ENCODE results near the gene SH3RF3. TPM values are rescaled to one million over a fixed set of nuclear protein-coding genes. Genes with fewer than 3 reads are reported as not detected.

SH3RF3 gene
- total RNA-seq, 1 experiment from 2014 or later = 21.7 TPM

DNA sequence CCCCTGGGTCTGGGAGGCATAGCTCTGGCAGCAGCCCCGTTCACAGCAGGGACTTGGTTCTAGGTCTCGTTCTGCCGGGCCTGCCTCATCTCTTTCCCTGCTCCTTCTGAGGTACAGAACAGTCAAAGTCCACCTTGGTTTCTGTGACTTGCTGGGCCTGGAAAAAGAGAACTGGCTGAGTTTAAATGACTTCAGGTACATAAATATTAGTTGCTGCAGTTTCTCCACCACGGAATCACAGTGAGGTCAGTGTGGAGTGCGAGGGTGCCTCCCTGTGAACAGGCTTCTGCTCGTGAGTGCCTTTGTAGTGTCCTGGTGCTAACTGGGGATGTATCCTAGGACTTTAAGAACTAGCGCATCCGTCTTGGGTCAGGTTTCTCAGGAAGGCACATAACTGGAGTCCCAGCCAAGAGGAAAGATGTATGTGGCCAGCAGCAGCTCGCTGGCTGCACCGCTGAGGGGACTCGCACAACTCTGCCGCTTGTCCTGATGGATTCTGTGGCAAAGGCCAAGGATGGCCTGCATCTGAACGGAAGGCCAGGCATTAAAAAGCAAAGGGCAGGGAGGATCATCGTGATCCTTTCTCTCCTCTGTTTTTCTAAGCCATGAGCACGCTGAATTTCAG, 188.6 kb downstream of the SH3RF3 start:
- ChIA-PET CTCF (no interaction called here), POLR2A (no interaction called here)
- Mint-ChIP-seq H3K9me3 (ENCODE audit: unreplicated experiment) (no peaks in the 10 kb centered on the region), H3K27me3 (ENCODE audit: insufficient read depth, unreplicated experiment) (no peaks in the 10 kb centered on the region), H3K36me3 (ENCODE audit: insufficient read depth, unreplicated experiment) (peaks cover 13% of the 10 kb centered on the region), H3K27ac (ENCODE audit: low read depth, unreplicated experiment) (no peak overlapping the region), H3K4me1 (ENCODE audit: insufficient read depth, unreplicated experiment) (peaks cover 14% of the 10 kb centered on the region), H3K4me3 (ENCODE audit: unreplicated experiment) (no peak overlapping the region)
- no TSS peak for BruUV-seq (replicated peaks)
- intact Hi-C loops (cut with micrococcal nuclease) = no loop called here
- no peak for DNase-seq (ENCODE audit: unreplicated experiment)
- TF ChIP-seq, protein P1, sequence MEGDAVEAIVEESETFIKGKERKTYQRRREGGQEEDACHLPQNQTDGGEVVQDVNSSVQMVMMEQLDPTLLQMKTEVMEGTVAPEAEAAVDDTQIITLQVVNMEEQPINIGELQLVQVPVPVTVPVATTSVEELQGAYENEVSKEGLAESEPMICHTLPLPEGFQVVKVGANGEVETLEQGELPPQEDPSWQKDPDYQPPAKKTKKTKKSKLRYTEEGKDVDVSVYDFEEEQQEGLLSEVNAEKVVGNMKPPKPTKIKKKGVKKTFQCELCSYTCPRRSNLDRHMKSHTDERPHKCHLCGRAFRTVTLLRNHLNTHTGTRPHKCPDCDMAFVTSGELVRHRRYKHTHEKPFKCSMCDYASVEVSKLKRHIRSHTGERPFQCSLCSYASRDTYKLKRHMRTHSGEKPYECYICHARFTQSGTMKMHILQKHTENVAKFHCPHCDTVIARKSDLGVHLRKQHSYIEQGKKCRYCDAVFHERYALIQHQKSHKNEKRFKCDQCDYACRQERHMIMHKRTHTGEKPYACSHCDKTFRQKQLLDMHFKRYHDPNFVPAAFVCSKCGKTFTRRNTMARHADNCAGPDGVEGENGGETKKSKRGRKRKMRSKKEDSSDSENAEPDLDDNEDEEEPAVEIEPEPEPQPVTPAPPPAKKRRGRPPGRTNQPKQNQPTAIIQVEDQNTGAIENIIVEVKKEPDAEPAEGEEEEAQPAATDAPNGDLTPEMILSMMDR (IDR thresholded peaks at IDR 0.05; ENCODE audit: unreplicated experiment) = no peak

DNA sequence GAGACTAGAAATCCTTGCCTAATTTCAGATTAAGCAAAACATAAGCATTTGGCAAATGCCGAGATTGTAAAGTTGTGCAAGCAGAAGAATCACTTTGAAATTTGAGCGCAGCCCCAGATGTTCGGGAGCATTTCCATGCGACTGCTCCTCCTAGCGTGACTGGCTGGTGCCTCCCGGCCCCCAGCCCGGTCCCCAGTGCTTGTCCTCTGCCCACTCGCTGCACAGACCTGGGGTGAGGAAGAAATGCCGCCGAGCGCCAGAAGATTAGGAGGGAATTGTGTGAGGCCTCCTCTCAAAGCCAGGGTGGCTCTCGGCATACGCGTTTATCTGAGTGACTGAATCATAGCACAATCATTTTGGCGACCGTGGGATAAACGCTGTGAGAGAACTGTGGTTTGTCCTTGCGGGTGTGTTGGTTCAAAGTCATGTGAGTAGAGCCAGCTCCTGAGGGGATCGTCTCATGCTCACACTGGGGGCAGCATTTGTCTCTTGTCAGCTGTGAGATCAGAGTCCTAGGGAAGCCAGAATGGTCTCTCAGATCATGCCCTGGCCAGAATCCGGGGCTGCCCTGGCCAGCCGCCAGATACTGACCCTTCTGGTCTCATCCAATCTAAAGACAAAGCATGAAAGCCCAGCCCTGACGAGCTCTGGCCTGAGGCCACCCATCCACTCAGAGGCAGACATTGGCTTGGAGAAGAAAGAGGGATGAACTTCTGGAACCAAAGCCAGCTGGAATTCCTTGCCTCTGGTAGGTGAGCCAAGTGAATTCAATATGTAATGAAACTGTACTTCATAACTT, 189.3 kb downstream of the SH3RF3 start:
- ChIA-PET CTCF (interaction anchor here (0.7 kb wide), 1 partner anchor 191 kb away, joined by 4 read pairs; no protein-coding TSS in a partner anchor), POLR2A (no interaction called here)
- intact Hi-C loops (cut with micrococcal nuclease) = no loop called here
- DNase-seq (ENCODE audit: unreplicated experiment) = peak; percentile 78
- H3K4me1 Mint-ChIP-seq (ENCODE audit: insufficient read depth, unreplicated experiment) = peaks cover 22% of the 10 kb centered on the region
- H3K27ac Mint-ChIP-seq (ENCODE audit: low read depth, unreplicated experiment) = no peak overlapping the region
- no peaks in the 10 kb centered on the region for H3K9me3 Mint-ChIP-seq (ENCODE audit: unreplicated experiment)
- no peak overlapping the region for H3K4me3 Mint-ChIP-seq (ENCODE audit: unreplicated experiment)
- TF ChIP-seq, protein P1 (IDR thresholded peaks at IDR 0.05; ENCODE audit: unreplicated experiment) = no peak
- H3K27me3 Mint-ChIP-seq (ENCODE audit: insufficient read depth, unreplicated experiment) = no peaks in the 10 kb centered on the region
- no TSS peak for BruUV-seq (replicated peaks)
- peaks cover 13% of the 10 kb centered on the region for H3K36me3 Mint-ChIP-seq (ENCODE audit: insufficient read depth, unreplicated experiment)

DNA sequence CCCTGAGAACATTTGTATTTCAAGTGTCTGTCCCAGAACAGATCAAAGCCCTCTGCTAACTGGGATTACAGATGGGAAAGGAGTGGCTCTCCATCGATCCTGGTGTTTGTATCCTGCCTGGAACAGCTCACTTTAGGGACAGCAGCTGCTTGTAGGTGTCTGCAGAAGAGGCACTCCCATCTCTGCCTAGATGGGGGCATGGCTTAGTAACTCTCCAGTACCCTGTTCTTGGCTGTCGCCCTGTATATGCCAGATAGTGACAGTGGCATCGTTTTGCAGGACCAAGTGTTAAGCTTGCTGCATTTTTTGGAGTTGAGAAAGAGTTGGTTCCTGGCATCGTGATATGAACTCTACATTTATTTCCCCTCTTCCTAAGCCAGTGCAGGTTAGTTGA, 189.9 kb downstream of the SH3RF3 start:
- H3K27ac Mint-ChIP-seq (ENCODE audit: low read depth, unreplicated experiment) = no peak overlapping the region
- TF ChIP-seq, protein P1 (IDR thresholded peaks at IDR 0.05; ENCODE audit: unreplicated experiment) = no peak
- POLR2A ChIA-PET = no interaction called here
- CTCF ChIA-PET = interaction anchor here (0.7 kb wide), 1 partner anchor 191 kb away, joined by 4 read pairs; no protein-coding TSS in a partner anchor
- no peak for DNase-seq (ENCODE audit: unreplicated experiment)
- no peaks in the 10 kb centered on the region for H3K9me3 Mint-ChIP-seq (ENCODE audit: unreplicated experiment)
- peaks cover 13% of the 10 kb centered on the region for H3K36me3 Mint-ChIP-seq (ENCODE audit: insufficient read depth, unreplicated experiment)
- intact Hi-C loops (cut with micrococcal nuclease) = no loop called here
- H3K4me3 Mint-ChIP-seq (ENCODE audit: unreplicated experiment) = no peak overlapping the region
- no TSS peak for BruUV-seq (replicated peaks)
- H3K27me3 Mint-ChIP-seq (ENCODE audit: insufficient read depth, unreplicated experiment) = no peaks in the 10 kb centered on the region
- peaks cover 26% of the 10 kb centered on the region for H3K4me1 Mint-ChIP-seq (ENCODE audit: insufficient read depth, unreplicated experiment)

DNA sequence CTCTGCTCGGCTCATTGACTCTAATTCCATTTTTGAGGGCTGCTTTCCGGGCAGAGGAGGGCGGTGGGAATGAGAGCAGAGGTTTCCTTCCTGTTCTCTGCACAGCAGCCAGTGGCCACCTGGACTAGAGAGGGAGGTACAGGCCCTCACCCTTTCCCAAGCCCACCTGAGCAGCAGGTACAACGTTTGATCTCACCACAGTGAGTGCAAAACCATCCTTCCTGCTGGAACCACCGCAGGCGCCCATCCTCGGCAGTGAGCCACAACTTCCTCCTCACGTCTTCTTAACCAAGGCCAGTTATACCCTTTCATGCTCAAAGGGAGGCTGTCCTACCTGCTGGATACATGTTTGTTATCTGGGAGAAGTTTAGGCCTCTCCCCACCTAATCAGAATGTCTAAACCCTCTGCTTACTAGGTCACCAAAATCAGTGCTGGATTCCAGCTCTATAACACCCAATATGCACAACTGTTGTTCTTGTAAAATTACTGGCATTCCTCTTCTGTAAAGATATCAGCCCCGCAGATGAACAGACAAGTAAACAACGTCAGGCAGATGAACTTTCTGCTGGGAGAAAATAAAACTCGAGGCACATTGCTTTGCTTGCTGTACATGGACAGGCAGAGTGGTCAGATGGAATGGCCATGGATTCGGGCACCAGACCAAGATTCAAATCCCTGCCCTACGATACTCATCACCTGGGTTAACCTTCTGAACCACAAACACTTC, 191.4 kb downstream of the SH3RF3 start:
- TF ChIP-seq, protein P1 (IDR thresholded peaks at IDR 0.05; ENCODE audit: unreplicated experiment) = no peak

More for the DNA sequence above, 191.4 kb downstream of the SH3RF3 start:
- H3K9me3 Mint-ChIP-seq (ENCODE audit: unreplicated experiment) = no peaks in the 10 kb centered on the region
- H3K36me3 Mint-ChIP-seq (ENCODE audit: insufficient read depth, unreplicated experiment) = peaks cover 13% of the 10 kb centered on the region
- H3K4me3 Mint-ChIP-seq (ENCODE audit: unreplicated experiment) = no peak overlapping the region
- H3K27me3 Mint-ChIP-seq (ENCODE audit: insufficient read depth, unreplicated experiment) = no peaks in the 10 kb centered on the region
- H3K27ac Mint-ChIP-seq (ENCODE audit: low read depth, unreplicated experiment) = no peak overlapping the region
- H3K4me1 Mint-ChIP-seq (ENCODE audit: insufficient read depth, unreplicated experiment) = peaks cover 40% of the 10 kb centered on the region
- intact Hi-C loops (cut with micrococcal nuclease) = loop anchor here (5.0 kb wide), 2 partner anchors 78 to 193 kb away; partner anchors contain the start of gene SH3RF3
- BruUV-seq (replicated peaks) = no TSS peak
- ChIA-PET CTCF (interaction anchor here (0.8 kb wide), 1 partner anchor 193 kb away, joined by 4 read pairs; no protein-coding TSS in a partner anchor), POLR2A (interaction anchor here (0.7 kb wide), 1 partner anchor 76 kb away, joined by 3 read pairs; no protein-coding TSS in a partner anchor)
- DNase-seq (ENCODE audit: unreplicated experiment) = no peak
